Activated T-cell treated with anti-CD3 and anti-CD28 coated beads for 4 hours (primary cell): ENCODE results near the gene XKR7.
A peak's percentile ranks its signal among the peaks of the same experiment; 100 is the strongest.

Source experiments
- DNase-seq: peaks from one replicate; pipeline ENCODE4 v3.0.0-alpha.2; 2020

Gene XKR7

DNA sequence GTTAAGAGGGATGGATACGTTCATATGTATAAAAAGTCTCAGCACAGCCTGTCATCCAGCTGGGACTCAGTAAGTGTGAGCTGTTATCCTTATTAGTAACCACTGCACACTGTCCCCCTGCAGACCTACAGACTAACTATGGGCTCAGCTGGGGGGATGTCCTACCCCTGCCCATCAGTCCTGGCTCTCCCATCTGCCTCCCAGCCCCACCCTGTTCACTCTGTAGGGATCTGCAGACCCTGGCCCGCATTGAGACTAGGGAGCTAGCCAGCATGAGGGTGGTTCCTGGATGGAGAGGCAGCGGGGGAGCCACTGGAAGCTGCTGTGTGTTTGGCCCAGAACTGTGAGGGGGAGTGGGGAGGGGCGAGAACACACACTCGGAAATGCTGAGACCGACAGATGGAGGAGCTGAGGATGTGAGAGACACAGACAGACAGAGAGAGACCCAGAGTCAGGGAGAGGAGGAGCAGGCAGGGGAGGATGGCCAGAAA, 17.1 kb downstream of the XKR7 start:
- no peak for DNase-seq

DNA sequence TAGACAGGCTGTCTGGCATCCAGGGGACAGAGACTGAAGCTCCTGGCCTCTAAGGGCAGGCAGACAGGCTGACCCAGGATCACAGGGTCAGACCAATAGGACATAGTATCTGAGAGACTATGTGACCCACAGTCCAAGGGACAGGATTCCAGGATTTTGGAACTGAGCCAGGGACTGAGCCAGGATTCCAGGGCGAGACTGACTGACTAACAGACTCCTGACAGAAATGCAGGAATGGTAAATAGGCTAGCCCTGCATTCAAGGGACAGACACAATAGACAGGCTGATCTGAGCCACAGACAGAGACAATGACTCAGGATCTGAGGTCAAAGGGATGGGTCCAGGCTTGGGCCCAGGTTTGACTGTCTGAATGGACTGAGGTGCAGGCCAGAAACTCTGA, 19.8 kb downstream of the XKR7 start:
- no peak for DNase-seq

DNA sequence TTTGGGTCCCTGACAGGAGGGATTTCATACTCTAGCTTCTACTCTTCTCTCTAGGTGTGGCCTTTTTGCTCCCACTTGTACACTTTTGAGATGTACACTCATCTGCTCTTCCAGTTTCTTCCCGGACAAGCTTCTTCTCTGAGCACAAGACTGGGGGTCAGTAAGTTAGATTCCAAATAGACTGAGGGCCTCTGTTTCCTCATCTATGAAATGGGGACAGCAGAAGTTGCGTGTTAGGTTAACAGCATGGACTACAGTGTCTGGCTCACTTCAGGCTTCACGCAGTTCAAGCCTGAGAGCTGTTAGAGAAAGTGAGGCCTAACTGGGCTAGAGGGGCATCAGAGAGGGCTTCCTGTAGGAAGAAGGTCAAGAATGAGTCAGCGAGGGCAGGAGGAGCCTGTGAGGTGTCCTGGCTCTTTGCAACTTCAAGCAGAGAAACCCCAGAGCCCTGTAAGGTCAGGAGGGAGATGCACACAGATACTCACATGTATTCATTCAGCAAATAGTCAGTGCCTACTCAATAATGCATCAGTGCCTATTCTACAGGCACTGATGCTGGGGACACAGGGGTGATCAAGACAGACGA, 20.6 kb downstream of the XKR7 start:
- DNase-seq = no peak

DNA sequence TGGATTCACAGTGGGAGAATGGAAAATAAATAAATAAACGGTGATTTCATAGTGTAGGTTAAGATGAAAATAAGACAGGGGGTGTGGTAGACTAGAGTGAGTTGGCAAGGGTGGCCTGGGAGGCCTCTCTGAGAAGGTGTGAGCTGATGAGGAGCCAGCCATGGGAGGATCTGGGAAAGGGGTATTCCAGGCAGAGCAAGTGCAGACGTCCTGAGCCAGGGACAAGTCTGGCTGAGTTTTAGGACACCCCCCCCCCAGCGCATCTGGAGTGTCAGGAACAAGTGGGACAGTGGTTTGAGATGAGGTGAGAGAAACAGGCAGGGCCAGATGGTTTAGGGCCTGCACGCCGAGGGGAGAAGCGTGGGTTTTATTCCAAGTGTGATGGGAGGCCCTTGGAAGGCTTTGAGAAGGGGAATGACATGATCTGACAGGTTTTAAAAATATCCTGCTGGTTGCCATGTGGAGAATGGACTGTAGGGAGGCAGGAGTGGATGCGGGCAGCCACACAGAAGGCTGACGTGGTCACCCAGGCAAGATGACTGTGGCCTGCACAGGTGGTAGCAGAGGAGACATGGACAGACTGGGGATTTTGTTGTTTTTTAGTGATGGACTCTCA, 21.2 kb downstream of the XKR7 start:
- no peak for DNase-seq

DNA sequence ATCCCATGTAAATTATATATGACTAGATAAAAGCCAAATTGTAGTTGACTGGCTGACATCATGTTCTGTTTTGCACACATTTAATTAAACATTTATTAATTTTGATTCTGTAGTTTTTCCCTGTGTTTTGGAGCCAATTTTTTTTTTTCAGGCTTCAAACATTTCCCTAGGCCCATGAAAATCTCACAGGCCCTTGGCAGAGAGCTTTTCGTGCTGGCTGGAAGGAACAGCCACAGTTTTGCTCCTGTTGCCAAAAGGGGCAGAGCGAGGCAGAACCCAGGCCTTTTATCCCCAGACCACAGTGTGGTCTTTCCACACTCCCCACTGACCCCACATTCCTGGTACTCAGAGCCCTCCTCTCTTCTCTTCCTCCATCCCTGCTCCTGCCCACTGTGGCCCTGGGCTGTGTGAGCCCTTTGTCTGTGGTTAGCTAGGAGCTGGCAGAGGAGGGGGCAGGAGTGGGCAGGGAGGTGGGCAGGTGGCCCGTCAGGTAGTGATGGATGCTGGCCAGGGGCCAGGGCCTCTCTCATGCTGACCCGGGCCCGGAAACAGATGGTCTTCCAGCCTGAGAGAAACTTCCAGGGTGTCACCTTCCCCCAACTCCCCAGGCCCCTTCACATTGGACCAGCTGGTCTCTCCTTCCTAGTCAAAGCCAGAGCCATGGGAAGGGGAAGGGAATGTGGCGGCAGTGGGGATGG, 22.8 kb downstream of the XKR7 start:
- DNase-seq = no peak

DNA sequence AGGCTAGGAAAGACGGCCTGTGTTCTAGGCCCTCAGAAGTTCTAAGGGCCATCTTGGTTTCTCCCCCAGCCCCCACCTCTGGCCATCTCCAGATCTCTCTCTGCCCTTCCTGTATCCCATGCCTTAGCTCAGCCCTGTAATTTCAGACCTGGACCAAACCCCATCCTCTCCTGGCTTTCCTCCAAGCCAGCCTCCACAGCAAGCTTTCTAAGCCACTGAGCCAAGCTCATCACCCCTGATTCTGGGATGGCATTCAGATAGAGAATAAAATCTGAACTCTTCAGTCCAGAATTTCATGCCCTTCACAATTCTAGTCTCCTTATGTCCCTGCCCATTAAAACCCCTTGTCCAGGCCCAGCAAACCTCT, 23.4 kb downstream of the XKR7 start:
- DNase-seq = no peak

DNA sequence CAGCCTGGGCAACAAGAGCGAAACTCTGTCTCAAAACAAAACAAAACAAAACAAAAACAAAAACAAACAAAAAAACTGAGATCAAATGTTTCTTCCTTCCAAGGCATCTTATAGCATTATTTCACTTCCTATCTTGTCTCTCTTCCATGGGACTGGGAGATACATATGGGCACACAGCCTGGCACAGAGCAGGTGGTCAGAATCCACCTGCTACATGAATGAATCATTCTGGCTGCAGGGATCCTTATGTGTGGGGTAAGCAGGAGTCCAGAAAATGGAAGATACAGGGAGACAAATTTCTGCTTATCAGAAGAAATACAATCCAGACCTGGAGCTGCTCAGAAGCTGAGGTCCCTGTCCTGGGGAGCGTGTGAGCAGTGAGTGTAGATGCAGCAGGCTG, 24.1 kb downstream of the XKR7 start:
- DNase-seq = no peak

DNA sequence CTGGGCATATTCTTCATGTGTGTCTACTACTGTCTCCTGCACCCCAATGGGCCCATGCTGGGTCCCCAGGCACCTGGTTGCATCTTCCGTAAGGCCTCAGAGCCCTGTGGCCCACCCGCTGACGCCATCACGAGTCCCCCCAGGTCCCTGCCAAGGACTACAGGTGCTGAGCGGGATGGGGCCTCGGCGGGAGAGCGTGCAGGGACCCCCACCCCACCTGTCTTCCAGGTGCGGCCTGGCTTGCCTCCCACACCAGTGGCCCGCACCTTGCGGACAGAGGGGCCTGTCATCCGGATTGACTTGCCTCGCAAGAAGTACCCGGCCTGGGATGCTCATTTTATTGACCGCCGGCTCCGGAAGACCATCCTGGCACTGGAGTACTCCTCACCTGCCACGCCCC, 29.0 kb downstream of the XKR7 start:
- DNase-seq = no peak

DNA sequence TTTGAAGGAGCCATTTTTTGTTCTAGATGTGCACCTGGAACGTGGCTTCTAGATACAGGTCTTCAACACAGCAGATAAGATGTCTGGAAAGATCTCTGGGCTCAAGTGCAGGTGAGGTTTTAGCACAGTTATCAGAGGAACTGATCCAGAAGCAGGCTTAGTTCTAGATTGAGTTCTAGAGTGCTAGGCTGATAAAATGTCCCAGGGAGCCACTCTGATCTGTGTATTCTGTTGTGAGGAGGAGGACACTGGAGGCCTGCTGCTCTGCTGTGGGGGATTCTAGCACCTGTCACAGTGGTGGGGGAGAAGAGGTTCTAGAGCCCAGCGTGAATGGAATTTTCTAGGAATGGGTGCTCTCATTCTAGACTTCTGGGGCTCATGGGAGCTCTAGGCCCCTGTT, 30.3 kb downstream of the XKR7 start:
- no peak for DNase-seq

DNA sequence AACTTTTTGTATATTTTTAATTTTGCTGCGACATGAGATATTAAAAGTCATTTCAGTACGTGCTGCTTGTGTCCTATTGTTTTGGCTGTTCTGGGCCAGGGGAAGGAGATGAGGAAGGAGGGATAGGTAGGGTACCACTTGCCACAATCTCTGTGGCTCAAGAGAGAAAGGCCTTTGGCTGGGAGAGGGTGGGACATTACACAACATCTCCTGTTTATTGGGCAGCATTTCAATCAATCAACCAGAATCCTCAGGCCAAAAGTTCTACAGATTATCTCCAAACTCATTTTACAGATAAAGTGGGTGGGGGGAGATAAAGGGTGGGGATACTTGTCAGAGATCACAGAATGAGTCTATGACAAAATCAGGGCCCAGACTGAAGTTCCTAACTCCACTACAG, 35.4 kb downstream of the XKR7 start:
- DNase-seq = no peak

DNA sequence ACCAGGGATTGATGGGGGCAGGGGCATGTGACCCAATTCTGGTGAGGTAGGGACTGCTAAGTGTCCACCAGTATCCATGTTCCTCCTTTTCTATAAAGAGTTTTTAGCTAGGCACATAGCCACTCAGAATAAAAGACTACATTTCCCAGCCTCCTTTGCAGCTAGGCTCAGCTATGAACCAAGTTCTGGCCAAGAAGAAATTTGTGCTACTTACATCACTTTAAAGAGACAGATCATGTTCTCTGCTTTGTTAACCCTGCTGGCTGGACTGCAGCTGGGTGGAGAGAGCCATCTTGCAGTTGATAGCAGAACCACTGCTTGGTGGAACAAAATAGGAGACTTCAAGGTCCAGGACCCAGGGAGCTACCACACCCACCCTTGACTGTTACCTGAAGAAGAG, 37.0 kb downstream of the XKR7 start:
- no peak for DNase-seq

DNA sequence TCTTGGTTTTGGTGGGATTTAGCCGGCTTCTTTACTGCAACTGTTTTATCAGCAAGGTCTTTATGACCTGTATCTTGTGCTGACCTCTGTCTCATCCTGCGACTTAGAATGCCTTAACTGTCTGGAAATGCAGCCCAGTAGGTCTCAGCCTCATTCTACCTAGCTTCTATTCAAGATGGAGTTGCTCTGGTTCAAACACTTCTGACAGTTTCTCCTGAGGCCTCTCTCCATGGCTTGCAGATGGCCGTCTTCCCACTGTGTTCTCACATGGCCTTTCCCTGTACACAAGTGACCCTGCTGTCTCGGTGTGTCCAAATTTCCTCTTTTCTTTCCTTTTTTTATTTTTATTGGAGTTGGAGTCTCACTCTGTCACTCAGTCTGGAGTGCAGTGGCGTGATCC, 38.1 kb downstream of the XKR7 start:
- DNase-seq = no peak

DNA sequence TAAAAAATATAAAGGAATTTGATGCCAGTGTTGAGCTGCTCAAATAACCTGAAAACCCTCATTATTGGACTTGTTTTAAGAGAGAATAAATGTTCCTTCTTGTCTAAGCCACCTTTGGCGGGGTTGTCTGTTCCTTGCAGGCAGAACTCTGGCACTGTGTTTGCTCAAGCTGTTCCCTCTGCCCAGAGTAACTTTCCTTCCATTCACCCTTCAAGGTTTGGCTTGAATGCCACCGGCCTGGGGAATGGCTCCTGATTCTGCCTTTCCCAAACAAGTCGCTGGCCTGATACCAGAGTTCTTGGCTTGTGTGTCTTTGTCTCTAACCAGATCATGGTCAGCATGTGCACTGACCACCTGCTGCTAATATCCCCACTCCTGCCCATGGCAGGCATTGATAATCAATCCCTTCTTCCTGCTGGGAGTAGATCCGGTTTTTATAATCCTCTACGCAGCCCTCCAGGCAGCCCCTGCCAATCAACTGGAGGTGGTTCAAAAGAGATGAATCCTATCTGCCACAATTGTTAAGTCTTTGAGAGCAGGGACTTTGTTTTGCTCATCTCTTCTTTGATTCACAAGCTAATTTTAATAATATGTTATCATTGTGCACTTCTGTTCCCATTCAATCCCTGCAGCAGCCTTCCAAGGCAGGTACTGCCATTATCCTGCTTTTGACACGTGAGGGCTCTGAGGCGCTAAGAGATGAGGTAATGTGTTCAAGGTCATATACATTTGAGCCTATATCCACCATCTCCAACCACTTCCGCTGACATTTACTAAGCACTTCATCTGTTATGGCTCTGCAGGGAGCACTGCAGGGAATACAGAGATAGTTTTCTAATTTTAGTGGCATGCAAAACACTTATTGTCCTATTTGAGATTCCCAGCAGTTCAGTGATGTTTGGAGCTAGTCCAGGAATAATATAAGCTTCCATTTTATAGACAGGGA, 39.2 kb downstream of the XKR7 start:
- no peak for DNase-seq

DNA sequence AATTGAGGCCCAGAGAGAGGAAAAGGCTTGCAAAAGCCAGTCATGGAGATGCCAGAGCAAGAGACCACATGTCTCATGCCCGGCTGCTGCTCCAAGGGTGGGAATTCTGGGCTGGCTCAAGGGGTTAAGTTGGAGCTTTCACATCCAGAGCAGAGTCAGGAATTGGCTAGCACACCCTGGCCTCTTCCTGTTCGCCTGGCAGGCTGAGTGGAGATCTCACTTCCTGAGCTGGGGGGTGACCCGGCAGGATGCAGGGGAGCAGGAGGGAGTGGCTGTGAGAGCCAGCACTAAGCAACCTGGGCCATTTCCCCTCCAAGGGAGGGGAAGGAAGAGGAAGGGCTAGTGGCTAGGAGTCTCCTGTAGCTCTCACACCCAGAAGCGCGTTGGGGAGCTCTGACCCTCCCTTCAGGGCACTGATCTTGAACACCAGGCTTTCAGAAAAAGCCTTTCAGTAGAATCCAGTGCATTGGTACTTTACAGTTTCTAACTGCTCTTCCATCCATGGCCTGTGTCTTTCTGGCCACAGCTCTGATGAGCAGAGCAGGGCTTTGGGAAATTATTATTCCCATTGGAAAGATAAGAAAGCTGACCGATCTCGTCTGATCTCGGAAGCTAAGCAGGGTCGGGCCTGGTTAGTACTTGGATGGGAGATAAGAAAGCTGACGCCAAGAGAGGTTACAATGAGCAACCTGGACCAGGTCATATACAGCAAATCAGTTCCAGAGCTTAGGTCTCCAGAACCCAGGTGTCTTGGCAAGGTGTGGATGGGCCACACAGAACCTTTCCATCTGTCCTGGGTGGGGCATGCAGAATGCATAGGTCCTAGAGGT, 40.1 kb downstream of the XKR7 start:
- no peak for DNase-seq

DNA sequence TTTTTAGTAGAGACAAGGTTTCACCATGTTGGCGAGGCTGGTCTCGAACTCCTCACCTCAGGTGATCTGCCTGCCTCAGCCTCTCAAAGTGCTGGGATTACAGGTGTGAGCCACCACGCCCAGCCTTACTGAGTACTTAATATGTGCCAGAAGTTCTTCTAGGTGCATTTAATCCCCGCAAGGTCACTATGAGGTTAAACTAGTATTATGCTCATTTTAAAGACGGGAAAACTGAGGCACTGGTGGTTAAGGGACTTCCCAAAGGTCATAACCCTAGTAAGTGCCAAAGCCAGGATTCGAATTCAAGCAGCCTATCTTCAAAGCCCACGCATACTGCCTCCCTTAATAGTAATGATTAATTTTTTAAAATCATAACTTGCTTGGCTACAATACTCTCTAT, 41.6 kb downstream of the XKR7 start:
- DNase-seq = no peak

DNA sequence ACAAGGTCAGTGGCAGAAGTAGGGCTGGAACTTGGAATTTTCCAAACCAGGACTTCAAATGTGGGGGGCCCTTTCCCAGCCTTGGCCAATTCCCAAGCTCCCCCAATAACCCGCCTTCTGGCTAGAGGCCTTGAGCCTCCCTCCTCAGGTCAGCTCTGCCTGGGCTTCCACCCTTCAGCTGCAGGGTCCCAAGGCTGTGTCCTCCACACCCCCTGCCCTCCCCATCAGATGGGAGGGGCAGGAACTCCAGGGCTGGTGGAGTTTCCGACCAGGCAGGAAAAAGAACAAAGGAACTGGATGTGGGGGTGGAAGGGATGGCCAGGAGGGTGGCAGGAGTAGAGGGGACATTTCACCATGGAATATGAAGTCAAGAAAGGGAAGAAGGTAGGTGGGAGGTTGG, 42.1 kb downstream of the XKR7 start, which contains the start of gene CCM2L:
Gene CCM2L (plus strand): TSS at position 338 of the 400 bp plus-strand sequence. CDS start 17 bp downstream, at position 355.
- no peak for DNase-seq

DNA sequence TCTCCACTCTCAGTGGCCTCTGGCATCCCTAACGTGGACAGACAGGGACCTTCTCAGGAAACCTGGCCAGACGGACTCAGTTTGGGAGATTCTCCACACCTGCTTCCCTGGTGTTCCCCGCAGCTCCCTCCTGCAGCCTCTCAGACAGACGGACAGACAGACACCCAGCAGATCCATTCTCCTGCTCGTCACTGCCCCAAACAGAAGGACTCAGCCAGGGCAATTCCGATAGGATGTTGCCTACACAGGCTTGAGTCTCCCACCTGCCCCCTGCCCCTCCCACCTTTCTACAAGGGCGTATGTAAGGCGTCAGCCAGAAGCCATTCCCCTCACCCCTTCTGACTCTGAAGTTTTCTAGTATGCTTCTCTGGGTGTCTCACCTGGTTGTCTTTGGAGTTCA, 42.7 kb downstream of the XKR7 start:
- no peak for DNase-seq

DNA sequence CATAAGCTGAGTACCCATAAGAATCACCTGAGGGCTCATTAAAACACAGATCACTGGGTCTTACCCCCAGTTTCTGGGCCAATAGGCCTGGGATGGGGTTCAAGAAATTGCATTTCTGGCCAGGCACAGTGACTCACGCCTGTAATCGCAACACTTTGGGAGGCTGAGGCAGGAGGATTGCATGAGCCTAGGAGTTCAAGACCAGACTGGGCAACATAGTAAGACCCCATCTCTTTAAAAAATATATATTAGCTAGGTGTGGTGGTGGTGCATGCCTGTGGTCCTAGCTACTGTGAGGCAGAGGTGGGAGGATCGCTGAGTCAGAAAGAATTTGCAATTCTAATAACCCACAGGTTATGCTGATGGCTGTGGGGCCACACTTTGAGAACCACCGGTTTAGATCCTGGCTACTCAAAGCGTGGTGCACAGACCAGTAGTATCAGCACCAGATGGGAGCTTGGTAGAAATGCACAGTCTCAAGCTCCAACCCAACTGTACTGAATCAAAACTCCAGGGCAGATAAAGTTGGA, 44.3 kb downstream of the XKR7 start:
- no peak for DNase-seq

DNA sequence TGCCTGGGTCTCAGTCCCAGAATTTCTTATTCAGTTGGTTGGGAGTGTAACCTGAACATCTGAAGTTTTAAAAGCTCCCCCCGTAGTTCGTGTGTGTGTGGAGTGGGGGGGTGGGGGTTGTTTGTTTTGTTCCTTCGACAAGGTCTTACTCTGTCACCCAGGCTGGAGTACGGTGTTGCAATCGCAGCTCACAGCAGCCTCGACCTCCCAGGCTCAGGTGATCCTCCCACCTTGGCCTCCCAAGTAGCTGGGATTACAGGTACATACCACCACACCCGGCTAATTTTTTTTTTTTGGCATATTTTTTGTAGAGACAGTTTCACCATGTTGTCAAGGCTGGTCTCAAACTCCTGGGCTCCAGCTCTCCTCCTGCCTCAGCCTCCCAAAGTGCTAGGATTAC, 45.4 kb downstream of the XKR7 start:
- no peak for DNase-seq

DNA sequence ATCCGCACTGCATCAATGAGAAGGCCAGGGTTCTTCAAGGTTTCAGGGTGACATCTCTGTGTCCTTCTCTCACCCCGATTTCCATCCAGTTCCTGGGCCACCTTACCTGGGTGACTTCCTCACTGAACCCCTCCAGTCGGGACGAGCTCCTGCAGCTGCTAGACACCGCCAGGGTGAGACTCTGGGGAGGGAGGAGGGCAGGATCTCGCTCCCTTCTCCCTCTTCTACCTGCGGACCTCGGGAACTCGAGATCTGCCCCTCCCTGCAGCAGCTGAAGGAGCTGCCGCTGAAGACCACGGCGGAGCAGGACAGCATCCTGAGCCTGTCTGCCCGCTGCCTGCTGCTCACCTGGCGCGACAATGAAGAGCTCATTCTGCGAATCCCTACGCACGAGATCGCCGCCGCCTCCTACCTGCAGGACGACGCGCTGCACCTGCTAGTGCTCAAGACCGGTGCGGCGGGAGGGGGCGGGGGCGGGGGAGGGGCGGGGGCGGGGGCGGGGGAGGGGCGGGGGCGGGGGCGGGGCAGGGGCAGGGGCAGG, 49.8 kb downstream of the XKR7 start:
- DNase-seq = peak; percentile 15

DNA sequence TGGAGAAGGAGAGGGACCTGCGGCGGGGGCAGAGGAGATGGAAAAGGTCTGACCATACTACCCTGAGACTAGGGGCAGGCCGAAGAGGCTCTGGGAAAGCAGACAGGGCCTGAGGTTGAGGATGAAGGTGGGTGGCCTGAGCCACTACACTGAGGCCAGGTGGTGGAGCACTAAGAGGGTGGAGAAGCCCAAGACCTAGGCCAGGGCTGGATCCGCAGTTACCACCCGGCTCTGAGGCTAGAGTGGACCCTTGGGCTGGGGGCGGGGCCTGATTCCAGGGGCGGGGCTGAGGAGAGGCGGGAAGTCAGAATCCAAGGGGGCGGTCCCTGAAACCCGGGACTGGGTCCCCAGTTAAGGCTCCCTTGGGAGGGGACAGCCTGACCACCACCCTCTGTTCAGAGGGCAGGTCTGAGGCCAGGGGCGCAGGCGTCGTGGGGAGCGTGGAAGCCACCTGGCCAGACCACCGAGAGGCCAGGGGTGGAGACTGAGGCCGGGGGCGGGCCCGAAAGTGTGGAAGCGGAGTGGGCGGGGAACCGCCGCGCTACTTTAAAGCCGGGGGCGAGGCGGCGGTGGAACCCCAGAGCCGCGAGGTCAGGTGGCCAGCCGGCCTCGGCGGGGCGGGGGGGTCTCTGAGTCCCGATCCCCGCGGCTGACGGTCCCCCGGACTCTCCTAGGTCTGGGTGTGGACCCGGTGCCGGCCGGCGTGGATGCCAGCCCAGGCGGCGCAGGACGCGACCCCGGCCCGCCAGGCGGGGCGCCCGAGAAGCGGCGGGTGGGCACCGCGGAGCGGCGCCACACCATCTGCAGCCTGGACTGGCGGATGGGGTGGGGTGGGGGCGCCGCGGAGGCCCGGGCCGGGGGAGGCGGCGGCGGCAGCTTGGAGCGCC, 50.6 kb downstream of the XKR7 start:
- DNase-seq = peak; percentile 43
